Duodenal mucosa (tissue), 2 donors: Measurements from ENCODE around the gene ZCCHC14.

Experiments used
- H3K27ac ChIP-seq: one replicate; pipeline ENCODE4 v1.7.0; 2013; ENCODE audit warnings: low read depth, low read length
- H3K27me3 ChIP-seq, 2 donors: one replicate each; pipeline ENCODE4 v1.7.0; 2013; ENCODE audit warnings: low read length in 2 of 2, control low read depth in 1 of 2; ENCODE audit not compliant: insufficient read depth in 2 of 2, control insufficient read depth in 1 of 2
- H3K36me3 ChIP-seq, 2 donors: one replicate each; pipeline ENCODE4 v1.7.0; 2013; ENCODE audit warnings: low read length in 2 of 2, control low read depth in 1 of 2; ENCODE audit not compliant: insufficient read depth in 2 of 2, control insufficient read depth in 1 of 2
- H3K4me1 ChIP-seq, 2 donors: one replicate each; pipeline ENCODE4 v1.7.0; 2013; ENCODE audit warnings: low read length in 2 of 2, control low read depth in 1 of 2; ENCODE audit not compliant: insufficient read depth in 2 of 2, control insufficient read depth in 1 of 2
- H3K4me3 ChIP-seq, 2 donors: one replicate each; pipeline ENCODE4 v1.7.0; 2013; ENCODE audit warnings: low read length in 2 of 2, low read depth in 1 of 2
- H3K9ac ChIP-seq, 2 donors: one replicate each; pipeline ENCODE4 v1.7.0; 2013; ENCODE audit warnings: low read length in 2 of 2, low read depth in 1 of 2
- H3K9me3 ChIP-seq, 2 donors: one replicate each; pipeline ENCODE4 v1.7.0; 2013; ENCODE audit warnings: low read length in 2 of 2, control low read depth in 1 of 2; ENCODE audit not compliant: control insufficient read depth in 1 of 2

Gene ZCCHC14

DNA sequence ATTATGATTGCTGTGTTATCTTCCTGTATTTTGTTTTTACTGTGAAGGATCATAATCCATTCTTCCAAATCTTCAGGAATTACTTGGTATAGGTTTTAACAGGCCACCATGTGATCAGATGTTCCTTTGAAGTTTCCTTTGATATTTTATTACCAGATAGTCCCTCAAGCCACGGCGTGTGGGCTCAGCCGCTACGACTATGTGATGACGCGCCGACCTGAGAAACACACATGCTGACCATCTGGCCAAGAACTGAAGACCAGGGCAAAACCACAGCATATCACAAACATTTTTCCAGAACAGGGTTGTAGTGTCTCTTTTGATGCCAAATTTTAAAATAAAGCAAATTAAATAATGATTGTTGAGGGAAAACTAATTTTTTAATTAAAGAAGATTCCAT is 47.3 kb downstream of the ZCCHC14 start:
- Histone ChIP-seq H3K36me3 (peaks cover 8 to 58% of the 10 kb centered on the region in 2 donors), H3K9ac (no peak overlapping the region), H3K27ac (no peak overlapping the region), H3K4me3 (no peak overlapping the region), H3K4me1 (no peaks in the 10 kb centered on the region), H3K9me3 (no peaks in the 10 kb centered on the region), H3K27me3 (no peaks in the 10 kb centered on the region)

DNA sequence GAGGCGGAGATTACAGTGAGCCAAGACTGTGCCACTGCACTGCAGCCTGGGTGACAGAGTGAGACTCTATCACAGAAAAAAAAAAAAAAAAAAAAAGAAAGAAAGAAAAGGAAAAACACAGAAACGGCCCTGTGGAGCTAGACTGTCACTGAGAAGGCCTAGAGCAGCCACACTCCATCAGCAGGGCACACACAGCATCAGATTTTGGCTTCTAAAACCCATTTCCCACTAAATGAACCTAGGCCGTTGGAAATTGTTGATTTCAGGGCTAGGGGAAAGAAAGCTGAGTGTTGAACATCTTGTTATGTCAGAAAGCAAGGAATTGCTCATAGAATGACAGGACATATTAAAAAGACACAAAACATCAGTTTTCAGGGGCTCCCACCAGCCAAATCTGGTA is 48.9 kb downstream of the ZCCHC14 start:
- H3K36me3 ChIP-seq, result peaks cover 8 to 48% of the 10 kb centered on the region in 2 donors
- H3K9me3 ChIP-seq, result no peaks in the 10 kb centered on the region
- no peak overlapping the region for H3K9ac ChIP-seq

DNA sequence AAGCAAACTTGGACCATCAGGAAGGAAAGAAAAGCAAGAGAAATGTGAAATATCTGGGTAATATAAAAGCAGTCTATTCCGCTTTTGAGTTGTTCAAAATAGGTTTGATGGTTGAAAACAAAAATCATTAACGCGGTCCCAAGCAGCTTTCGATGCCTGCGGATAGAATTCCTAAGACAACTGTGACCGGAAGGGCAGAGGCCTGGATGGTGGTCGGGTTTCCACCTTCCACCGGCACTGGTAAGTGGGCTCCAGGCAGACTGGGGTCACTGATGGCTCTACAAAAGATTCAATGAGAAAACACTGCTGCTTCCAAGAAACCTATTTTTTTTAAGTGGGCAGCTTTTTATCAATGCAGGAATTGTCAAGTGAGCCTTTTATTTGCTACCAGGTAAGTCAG is 49.8 kb downstream of the ZCCHC14 start:
- no peaks in the 10 kb centered on the region for H3K27me3 ChIP-seq
- no peaks in the 10 kb centered on the region for H3K4me1 ChIP-seq
- H3K4me3 ChIP-seq, result no peak overlapping the region
- H3K9ac ChIP-seq, result no peak overlapping the region
- peaks cover 8 to 42% of the 10 kb centered on the region in 2 donors for H3K36me3 ChIP-seq
- H3K27ac ChIP-seq, result no peak overlapping the region
- no peaks in the 10 kb centered on the region for H3K9me3 ChIP-seq

More for the DNA sequence above, 48.9 kb downstream of the ZCCHC14 start:
- Histone ChIP-seq H3K27me3 (no peaks in the 10 kb centered on the region), H3K4me3 (no peak overlapping the region), H3K4me1 (no peaks in the 10 kb centered on the region), H3K27ac (no peak overlapping the region)

DNA sequence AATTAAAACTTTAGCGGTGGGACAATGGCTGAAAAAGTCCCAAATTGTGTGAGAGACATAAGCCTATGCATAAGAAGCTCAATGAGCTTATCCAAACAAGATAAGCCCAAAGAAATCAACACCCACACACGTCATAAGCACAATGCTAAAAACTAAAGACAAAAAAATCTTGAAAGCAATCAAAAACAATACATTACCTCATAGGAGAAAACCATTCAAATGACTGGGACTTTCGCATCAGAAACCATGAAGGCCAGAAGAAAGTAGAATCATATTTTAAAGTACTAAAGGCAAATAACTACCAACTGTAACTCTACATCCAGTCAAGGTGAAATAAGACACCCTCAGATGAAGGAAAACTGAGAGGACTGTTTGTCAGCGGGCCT is 50.2 kb downstream of the ZCCHC14 start:
- no peak overlapping the region for H3K27ac ChIP-seq
- no peaks in the 10 kb centered on the region for H3K27me3 ChIP-seq
- no peaks in the 10 kb centered on the region for H3K4me1 ChIP-seq
- no peak overlapping the region for H3K9ac ChIP-seq
- H3K4me3 ChIP-seq, result no peak overlapping the region
- no peaks in the 10 kb centered on the region for H3K9me3 ChIP-seq
- peaks cover 8 to 38% of the 10 kb centered on the region in 2 donors for H3K36me3 ChIP-seq

DNA sequence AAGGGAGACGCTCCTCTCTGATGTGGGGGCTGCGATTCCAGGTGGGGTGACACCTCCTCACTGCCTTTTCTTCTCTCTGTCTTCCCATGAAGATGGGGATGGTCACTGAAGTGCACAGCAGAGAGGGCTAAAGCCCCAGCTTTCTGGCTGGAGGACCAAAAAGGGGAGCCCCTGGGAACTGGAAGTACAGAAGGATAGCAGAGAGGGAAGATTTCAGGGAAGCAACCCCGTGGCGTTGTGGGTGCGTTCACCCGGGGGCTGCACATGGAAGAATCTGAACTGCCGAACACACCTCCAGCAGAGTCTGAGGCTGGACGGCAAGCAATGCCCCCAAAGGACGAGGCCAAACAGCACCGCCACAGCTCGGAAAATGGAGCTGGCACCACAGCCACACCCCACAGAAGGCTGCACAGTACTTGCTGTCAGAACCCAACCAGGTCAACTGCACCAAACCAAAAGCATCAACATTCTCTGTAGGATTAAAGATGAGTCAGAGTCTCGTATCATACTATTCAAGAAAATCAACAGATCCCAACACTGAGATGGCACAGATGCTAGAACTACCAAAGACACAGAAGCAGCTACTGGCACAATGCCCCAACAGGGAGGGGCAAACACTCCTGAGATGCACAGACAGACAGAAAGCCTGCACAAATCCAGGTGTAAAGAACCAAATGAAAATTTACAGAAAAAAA is 50.8 kb downstream of the ZCCHC14 start:
- Histone ChIP-seq H3K9ac (no peak overlapping the region), H3K4me1 (no peaks in the 10 kb centered on the region), H3K36me3 (peaks cover 8 to 33% of the 10 kb centered on the region in 2 donors), H3K4me3 (no peak overlapping the region), H3K27ac (no peak overlapping the region), H3K9me3 (no peaks in the 10 kb centered on the region), H3K27me3 (no peaks in the 10 kb centered on the region)

DNA sequence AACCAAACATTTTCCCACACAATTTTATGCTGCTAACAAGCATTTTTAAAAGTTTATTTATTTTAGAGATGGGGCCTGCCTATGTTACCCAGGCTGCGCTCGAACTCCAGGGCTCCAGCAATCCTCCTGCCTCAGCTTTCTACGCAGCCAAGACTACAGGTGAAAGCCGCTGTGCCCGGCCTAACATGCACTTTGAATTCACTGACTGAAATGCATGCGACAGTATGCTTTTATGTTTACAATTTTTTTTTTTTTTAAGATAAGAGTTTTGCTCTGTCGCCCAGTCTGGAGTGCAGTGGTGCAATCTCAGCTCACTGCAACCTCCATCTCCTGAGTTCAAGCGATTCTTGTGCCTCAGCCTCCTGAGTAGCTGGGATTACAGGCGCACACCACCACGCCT is 52.9 kb downstream of the ZCCHC14 start:
- H3K9ac ChIP-seq, result no peak overlapping the region
- H3K4me3 ChIP-seq, result no peak overlapping the region
- peaks cover 0 to 13% of the 10 kb centered on the region in 2 donors for H3K4me1 ChIP-seq
- H3K36me3 ChIP-seq, result peaks cover 4 to 20% of the 10 kb centered on the region in 2 donors
- no peaks in the 10 kb centered on the region for H3K27me3 ChIP-seq
- H3K27ac ChIP-seq, result no peak overlapping the region
- no peaks in the 10 kb centered on the region for H3K9me3 ChIP-seq

DNA sequence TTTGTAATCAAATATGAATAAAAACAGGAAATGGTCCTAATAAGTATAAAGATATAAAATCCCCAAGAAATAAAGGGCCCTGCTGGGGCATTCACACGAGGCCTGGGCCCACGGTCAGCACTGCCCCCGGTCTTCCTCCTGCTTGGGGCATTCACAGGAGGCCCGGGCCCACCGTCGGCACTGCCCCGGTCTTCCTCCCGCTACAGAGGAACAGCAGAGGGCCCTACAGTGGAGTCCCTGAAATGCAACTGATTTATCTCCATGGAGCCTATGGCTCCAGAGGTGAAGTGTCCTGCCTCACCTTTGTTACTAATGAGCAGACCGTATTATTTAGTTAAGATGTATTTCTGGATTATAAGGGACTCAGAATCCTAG is 54.2 kb downstream of the ZCCHC14 start:
- Histone ChIP-seq H3K4me1 (peaks cover 0 to 13% of the 10 kb centered on the region in 2 donors), H3K9me3 (no peaks in the 10 kb centered on the region), H3K4me3 (no peak overlapping the region), H3K36me3 (peaks cover 0 to 8% of the 10 kb centered on the region in 2 donors), H3K27ac (no peak overlapping the region), H3K9ac (no peak overlapping the region), H3K27me3 (no peaks in the 10 kb centered on the region)

DNA sequence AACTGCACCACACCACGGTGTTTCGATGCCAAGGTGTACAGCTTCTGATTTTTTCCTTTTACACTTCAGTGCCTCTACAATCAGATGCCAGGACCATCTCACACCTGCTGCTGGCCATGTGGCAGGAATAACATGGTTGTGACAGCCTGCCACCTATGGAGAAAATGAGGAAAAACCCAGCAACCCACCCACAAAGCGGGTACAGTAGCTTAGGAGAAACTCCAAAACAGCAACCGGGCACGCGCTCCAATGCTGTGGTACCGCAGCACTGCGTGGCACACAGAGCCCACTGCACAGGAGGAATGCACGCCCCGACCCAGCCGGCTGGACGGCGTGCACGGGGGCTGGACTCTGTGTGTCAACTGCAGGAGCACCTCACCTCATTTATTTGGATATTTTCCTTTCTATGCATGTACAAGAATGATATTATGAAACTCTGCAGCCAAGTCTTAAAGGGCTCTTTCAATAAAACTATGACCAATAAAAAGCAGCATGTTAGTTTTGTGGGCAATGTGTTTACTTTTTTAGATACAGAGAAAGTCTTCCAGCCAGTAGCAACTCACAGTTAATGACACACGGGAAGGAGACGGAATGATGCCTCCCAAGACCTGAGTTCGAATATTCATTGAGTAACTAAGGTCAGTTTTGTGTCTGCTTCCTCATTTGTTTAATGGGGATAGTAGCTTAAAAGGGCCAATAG is 54.8 kb downstream of the ZCCHC14 start:
- Histone ChIP-seq H3K27ac (no peak overlapping the region), H3K4me1 (peaks cover 0 to 13% of the 10 kb centered on the region in 2 donors), H3K27me3 (no peaks in the 10 kb centered on the region), H3K9me3 (no peaks in the 10 kb centered on the region), H3K4me3 (no peak overlapping the region), H3K9ac (no peak overlapping the region), H3K36me3 (peaks cover 0 to 8% of the 10 kb centered on the region in 2 donors)

DNA sequence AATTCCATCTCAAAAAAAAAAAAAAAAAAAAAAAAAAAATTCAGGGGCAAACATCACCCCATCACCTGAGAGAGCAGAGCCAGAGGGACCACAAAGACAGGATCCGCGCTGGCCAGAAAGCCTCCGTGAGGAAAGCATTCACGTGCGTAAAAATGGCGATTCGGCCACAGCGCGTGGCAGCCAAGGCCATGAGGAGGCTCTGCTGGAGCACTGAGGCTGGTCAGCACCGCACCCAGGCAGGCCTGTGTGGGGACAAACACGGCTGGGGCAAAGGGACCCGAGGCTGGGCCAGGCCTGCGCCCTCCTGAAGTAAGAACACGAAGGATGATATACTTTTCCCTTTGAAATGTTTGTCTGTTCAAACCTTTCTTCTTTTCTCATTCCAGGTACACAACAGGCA is 55.5 kb downstream of the ZCCHC14 start:
- H3K36me3 ChIP-seq, result peaks cover 0 to 12% of the 10 kb centered on the region in 2 donors

DNA sequence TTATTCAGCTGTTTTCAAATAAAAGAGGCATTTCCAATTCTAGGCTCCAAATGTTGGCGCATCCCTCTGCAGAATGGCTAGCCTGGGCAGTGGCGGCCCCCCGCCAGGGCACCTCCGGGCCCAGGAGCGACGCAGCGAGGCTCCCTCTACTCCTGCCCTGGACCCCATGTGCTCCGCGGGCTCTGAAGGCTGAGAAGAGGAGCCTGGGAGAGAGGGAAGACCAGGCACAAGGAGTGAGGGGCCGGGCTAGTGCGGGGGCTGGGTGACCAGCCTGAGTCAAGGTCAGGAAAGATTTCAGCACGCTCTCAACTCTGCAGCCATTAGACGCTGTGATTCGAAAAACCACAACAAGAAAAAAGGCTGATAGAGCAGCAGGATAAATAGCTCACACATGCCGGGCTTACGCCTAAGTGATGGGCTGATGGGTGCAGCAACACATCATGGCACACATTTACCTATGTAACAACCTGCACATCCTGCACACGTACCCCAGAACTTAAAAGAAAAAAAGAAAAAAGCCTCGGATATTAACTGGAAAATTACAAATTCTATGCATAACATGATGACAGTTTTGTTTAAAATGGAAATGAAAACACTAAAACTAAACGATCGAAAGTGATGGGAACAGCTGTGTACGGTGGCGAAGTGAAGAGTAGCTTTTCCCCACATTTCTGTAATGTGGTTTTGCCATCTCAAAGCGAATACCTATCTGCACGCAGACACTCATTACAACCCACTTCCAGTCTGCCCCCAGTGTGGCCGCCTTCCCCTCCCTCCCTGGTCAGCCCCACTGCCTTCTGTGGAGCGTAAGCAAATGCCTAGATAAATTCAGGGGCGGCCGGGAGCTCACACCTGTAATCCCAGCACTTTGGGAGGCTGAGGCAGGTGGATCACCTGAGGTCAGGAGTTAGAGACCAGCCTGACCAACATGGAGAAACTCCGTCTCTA is 56.3 kb downstream of the ZCCHC14 start:
- Histone ChIP-seq H3K4me3 (no peak overlapping the region), H3K9ac (no peak overlapping the region), H3K4me1 (peaks cover 0 to 13% of the 10 kb centered on the region in 2 donors), H3K9me3 (no peaks in the 10 kb centered on the region), H3K27ac (no peak overlapping the region), H3K36me3 (peaks cover 0 to 12% of the 10 kb centered on the region in 2 donors), H3K27me3 (no peaks in the 10 kb centered on the region)

More for the DNA sequence above, 55.5 kb downstream of the ZCCHC14 start:
- no peaks in the 10 kb centered on the region for H3K27me3 ChIP-seq
- no peaks in the 10 kb centered on the region for H3K9me3 ChIP-seq
- H3K27ac ChIP-seq, result no peak overlapping the region
- H3K4me3 ChIP-seq, result no peak overlapping the region
- peaks cover 0 to 13% of the 10 kb centered on the region in 2 donors for H3K4me1 ChIP-seq
- no peak overlapping the region for H3K9ac ChIP-seq
